Ovary (tissue), 9 donors: ENCODE results near the gene MYMK. TPM values are rescaled to one million over a fixed set of nuclear protein-coding genes. Genes with fewer than 3 reads are reported as not detected.

Experiments
- DNase-seq, 5 donors: peaks; one replicate each; pipeline ENCODE4 v3.0.0-alpha.2; 2019 to 2020
- H3K27ac ChIP-seq, 2 donors: fragments of 200-600 bp; one replicate each; pipeline versions ENCODE4 v1.5.1 to v1.8.0; 2019 to 2022
- H3K27me3 ChIP-seq: fragments of 200-600 bp; one replicate; pipeline ENCODE4 v1.8.0; 2022
- H3K36me3 ChIP-seq: fragments of 200-600 bp; sonication (generic); one replicate; pipeline ENCODE4 v1.5.1; 2019
- H3K4me1 ChIP-seq: one replicate; pipeline ENCODE4 v1.8.1; 2013; ENCODE audit warnings: mild to moderate bottlenecking, moderate library complexity; ENCODE audit not compliant: insufficient read depth
- H3K4me3 ChIP-seq: fragments of 200-600 bp; sonication (generic); one replicate; pipeline ENCODE4 v1.5.1; 2017
- H3K9me3 ChIP-seq, 2 donors: fragments of 200-600 bp in 1 of 2; sonication (generic) in 1 of 2; one replicate each; pipeline versions ENCODE4 v1.5.1 to v1.8.1; 2013 to 2019; ENCODE audit warnings: mild to moderate bottlenecking in 1 of 2, moderate library complexity in 1 of 2
- CTCF ChIP-seq, 3 donors: fragments of 450-650 bp in 2 of 3; fragments of 200-600 bp in 1 of 3; IDR thresholded peaks; one replicate each; pipeline versions ENCODE4 v1.5.1 to v1.8.0; 2016 to 2022; ENCODE audit warnings: antibody characterized with exemption in 3 of 3, mild to moderate bottlenecking in 1 of 3
- EP300 ChIP-seq: sonication (generic); formaldehyde crosslinking; IDR thresholded peaks from one replicate; pipeline ENCODE4 v1.6.1; 2017; ENCODE audit warnings: antibody characterized with exemption
- POLR2A ChIP-seq: fragments of 450-650 bp; IDR thresholded peaks from one replicate; pipeline ENCODE4 v1.6.1; 2017; ENCODE audit warnings: antibody characterized with exemption, mild to moderate bottlenecking, moderate library complexity
- WGBS, 3 donors: extraction: QIAGEN DNeasy Blood & Tissue Kit in 1 of 3; methylation state at CpG; one replicate each; pipeline versions ENCODE4 v1.1.5 to v1.1.7; 2013 to 2017; 5-methylcytosine and 5-hydroxymethylcytosine counted together
- intact Hi-C, 4 donors: fragments of 100-400 bp; cut with DNase I; formaldehyde crosslinking; loops; one replicate each; pipeline versions ENCODE4 v1.11.0 to v1.15.1; 2022 to 2023
- polyA plus RNA-seq, 2 donors: library from polyadenylated mRNA; stranded (reverse); fragments of 200-250 nt in 1 of 2; fragments of 350-450 nt in 1 of 2; fragmentation: Illumina TruSeq in 1 of 2; extraction: RNeasy Lipid Tissue Mini Kit (QIAGEN cat#74804) in 1 of 2; gene quantifications; one replicate each; pipeline ENCODE4 v1.2.3, GENCODE V29; 2013 to 2014
- total RNA-seq, 7 donors: library from RNA; depleted of rRNA in 2 of 7; stranded (reverse); fragments of >200 nt in 2 of 7; fragmentation: NEBNext Ultra II Directional in 3 of 7; extraction: Animal tissue kit (Norgen Biotek cat#: 25700) in 3 of 7; gene quantifications; one replicate each; pipeline versions ENCODE4 v1.1.0 to v1.2.4, GENCODE V29; 2016 to 2023
- donor health status: DM: no; HTN: no; CAD: no; lungs with moderate emphysema.
- donor health status: DM: no; HTN: no; CAD: no.
- donor health status: Bipolar disorder and iron deficiency.
- donor health status: DM: yes; HTN: yes; CAD: no.
- donor health status: DM: no; HTN: no; CAD: no.
- donor health status: DM: yes; HTN: yes; CAD: no.

MYMK gene
- total and polyA plus RNA-seq, 9 donors = not detected

- no peak overlapping the region for H3K27ac ChIP-seq
- H3K4me1 ChIP-seq = peaks cover 24% of the 10 kb centered on the region
- 89 to 99% (median 93%) methylated on average over 7 of the region's 7 CpGs for WGBS, 3 donors
- TF ChIP-seq EP300 (no peak), CTCF (IDR thresholded peaks at IDR 0.05) (no peak), POLR2A (no peak)
- intact Hi-C loops = loop anchor here in 1 of 4 donors (10.0 kb wide), 1 partner anchor 195 kb away; no protein-coding TSS in a partner anchor
- no peaks in the 10 kb centered on the region for H3K36me3 ChIP-seq
- H3K9me3 ChIP-seq = no peaks in the 10 kb centered on the region
- DNase-seq = no peak
- H3K27me3 ChIP-seq = no peaks in the 10 kb centered on the region
- H3K4me3 ChIP-seq = no peak overlapping the region
These were observed 4.7 kb upstream of the MYMK start for GRCh38 chr9:133529457-133529856.

GRCh38 chr9:133528876-133529241 is 4.1 kb upstream of the MYMK start:
- Histone ChIP-seq H3K4me3 (no peak overlapping the region), H3K36me3 (no peaks in the 10 kb centered on the region), H3K4me1 (peaks cover 21% of the 10 kb centered on the region), H3K27me3 (no peaks in the 10 kb centered on the region), H3K27ac (no peak overlapping the region), H3K9me3 (no peaks in the 10 kb centered on the region)
- intact Hi-C loops = loop anchor here in 1 of 4 donors (10.0 kb wide), 1 partner anchor 196 kb away; no protein-coding TSS in a partner anchor
- 58 to 73% (median 61%) methylated on average over 10 to 11 of the region's 11 CpGs for WGBS, 3 donors
- TF ChIP-seq POLR2A (no peak), EP300 (no peak), CTCF (IDR thresholded peaks at IDR 0.05) (no peak)
- peak in 1 of 5 donors; percentile 42 for DNase-seq

GRCh38 chr9:133528001-133528875 is 3.5 kb upstream of the MYMK start:
- Histone ChIP-seq H3K27me3 (no peaks in the 10 kb centered on the region), H3K27ac (peak overlapping the region in 1 of 2 donors; percentile 49), H3K4me1 (peaks cover 17% of the 10 kb centered on the region), H3K4me3 (no peak overlapping the region), H3K9me3 (no peaks in the 10 kb centered on the region), H3K36me3 (no peaks in the 10 kb centered on the region)
- intact Hi-C loops = loop anchor here in 1 of 4 donors (10.0 kb wide), 1 partner anchor 197 kb away; no protein-coding TSS in a partner anchor
- TF ChIP-seq CTCF (IDR thresholded peaks at IDR 0.05) (no peak), POLR2A (no peak), EP300 (no peak)
- DNase-seq = peak in 1 of 5 donors; percentile 54
- WGBS, 3 donors = 41 to 67% (median 43%) methylated on average over 22 of the region's 22 CpGs

GRCh38 chr9:133527444-133527920 is 2.7 kb upstream of the MYMK start:
- no peaks in the 10 kb centered on the region for H3K27me3 ChIP-seq
- H3K9me3 ChIP-seq = no peaks in the 10 kb centered on the region
- DNase-seq = peak; percentile 73 to 89 (median 86)
- intact Hi-C loops = loop anchor here in 1 of 4 donors (10.0 kb wide), 1 partner anchor 197 kb away; no protein-coding TSS in a partner anchor
- WGBS, 3 donors = 2 to 8% (median 5%) methylated on average over 17 to 18 of the region's 18 CpGs
- no peak for TF ChIP-seq EP300
- TF ChIP-seq POLR2A = no peak
- no peak for TF ChIP-seq CTCF (IDR thresholded peaks at IDR 0.05)
- peaks cover 17% of the 10 kb centered on the region for H3K4me1 ChIP-seq
- H3K4me3 ChIP-seq = no peak overlapping the region
- peak overlapping the region in 1 of 2 donors; percentile 49 for H3K27ac ChIP-seq
- no peaks in the 10 kb centered on the region for H3K36me3 ChIP-seq
